HG02885 (cell line): ENCODE data around the gene CARD6.
A peak's percentile ranks its signal among the peaks of the same experiment; 100 is the strongest.
"Not testable (repeated sequence)": the region's sequence is repeated elsewhere in the genome, so short reads cannot be mapped to it uniquely, and the experiment has no call there.

Experiments
- ATAC-seq: cut with Tn5 transposase; IDR thresholded peaks from one replicate; pipeline ENCODE4 v1.9.1; 2021; ENCODE audit warnings: mild to moderate bottlenecking; ENCODE audit not compliant: unreplicated experiment, poor library complexity

The CARD6 gene

DNA sequence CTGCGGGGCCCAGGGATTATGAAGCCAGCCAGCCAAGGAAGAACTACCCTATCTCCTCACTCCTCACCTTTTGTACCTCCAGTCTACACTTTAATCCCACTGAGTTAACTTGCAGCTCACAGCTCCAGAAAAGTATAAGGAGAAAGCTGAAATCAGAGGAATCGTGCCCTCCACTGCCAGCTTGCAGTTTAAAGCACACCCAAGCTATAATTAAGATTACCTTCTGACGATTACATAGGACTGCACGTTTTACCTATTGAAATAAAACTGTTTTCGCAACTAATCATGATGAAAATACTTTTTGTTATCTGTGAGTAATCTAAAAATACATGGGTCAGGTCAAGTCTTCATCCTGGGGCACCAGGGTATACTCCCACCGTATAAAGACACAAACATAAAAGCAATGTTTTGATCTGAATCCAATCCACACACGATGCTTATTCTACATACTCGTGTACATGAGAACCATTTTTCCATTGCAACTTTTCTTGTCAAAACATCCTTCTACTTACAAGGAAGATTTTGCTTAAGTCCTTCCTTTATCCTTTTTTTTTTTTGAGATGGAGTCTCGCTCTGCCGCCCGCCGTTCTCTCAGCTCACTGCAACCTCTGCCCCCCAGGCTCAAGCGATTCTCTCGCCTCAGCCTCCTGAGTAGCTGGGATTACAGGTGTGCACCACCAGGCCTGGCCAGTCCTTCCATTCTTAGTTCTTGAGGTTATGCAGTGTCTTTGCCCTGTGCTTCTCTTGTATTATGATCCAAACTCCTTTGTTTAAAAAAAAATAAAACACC, 13.8 kb upstream of the CARD6 start:
- ATAC-seq, result no peak

DNA sequence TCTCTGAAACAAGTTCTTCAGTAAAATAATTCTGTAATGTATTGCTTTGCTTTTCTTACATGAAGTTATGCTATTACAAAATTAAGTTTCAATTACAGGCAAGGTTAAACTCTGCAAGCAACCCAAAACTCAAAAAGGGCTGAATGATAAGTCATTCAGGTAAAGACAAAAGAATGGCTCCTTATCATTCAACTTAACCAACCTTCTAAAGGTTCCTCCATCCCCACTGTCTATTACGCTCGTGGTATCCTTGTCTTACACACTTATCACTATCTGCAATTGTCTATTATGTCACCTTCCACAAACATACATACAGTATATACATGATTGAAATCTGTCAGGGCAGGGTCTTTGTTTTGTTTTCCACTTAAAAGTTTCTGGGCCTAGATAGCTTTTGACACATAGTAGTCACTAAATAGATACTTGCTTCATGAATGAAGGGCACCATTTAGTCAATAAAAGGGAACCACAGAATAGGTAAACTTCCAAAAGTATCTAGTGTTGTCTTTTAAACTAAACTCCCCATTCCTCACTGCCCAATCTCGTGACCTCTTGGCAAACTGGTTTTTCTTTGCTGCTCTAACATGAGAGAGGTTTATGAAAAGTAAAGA, 13.0 kb upstream of the CARD6 start:
- no peak for ATAC-seq

- no peak for ATAC-seq
These were observed 12.2 kb upstream of the CARD6 start for GRCh38 chr5:40828690-40829661.

DNA sequence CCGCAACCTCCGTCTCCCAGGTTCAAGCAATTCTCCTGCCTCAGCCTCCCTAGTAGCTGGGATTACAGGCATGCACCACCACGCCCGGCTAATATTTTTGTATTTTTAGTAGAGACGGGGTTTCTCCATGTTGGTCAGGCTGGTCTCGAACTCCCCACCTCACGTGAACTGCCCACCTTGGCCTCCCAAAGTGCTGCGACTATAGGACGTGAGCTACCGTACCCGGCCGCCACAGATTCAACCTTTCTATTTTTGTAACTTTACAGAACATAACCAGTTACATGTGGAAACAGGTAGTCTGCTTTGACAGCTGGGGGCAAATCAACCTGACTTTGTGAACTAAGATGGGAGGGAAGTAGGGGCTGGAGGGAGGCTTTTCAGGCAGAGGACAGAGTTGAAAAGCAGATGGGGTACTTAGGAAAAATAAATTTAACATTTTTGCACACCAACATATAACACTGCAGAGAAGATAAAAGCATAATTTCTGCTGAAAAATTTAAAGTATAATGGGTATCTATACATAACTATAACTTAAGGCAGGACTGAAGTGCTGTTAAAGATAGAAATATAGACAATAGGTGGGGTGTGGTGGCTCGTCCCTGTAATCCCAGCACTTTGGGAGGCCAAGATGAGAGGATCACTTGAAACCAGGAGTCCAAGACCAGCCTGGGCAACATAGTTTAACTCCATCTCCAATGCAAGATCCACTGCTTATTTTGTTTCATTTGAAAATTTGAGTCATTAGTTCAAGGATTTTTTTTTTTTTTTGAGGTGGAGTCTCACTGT, 11.2 kb upstream of the CARD6 start:
- no peak for ATAC-seq

DNA sequence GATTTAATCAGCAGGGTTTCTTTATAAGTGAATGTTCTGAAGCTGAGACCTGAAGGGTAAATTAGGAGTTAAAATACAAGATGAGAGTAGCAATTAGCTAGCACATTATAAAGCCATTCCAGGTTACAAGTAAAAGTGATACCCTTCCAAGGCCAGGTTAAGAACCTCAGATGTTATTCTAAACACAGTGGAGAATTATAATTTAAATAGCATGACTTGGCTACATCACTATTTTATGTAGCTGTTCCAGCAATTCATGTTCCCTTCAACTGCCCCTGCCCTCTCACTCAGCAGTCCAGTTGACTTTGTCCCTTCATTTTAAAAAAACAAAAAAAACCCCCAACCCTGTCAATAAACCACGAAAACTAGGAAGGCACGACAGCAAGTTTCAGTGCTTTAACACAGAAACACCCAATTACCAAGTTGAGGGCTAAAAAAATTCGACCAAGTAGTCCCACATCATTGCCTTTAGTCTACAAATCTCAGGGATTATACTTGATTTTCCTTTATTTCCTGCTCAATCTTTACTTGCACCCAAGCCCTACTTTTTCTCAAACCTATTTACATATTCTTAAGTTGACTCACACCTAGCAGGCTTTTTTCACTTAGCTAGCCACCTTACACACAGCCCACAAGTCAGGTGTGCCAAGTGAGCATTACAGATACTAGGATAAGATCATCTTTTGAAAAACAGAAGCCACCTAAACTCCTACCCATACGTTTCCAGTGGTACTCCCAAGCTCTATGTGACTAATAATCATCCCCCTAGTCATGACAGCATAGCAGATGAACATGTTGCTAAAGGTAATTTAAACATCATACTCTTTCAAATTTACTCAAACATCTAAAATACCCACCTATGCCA, 9.6 kb upstream of the CARD6 start:
- peak; percentile 25 for ATAC-seq

GRCh38 chr5:40832345-40832744, 8.8 kb upstream of the CARD6 start:
- no peak for ATAC-seq

GRCh38 chr5:40833712-40834229, 7.4 kb upstream of the CARD6 start:
- no peak for ATAC-seq

- no peak for ATAC-seq
These were observed 6.7 kb upstream of the CARD6 start for GRCh38 chr5:40834391-40834848.

- peak; percentile 97 for ATAC-seq
These were observed 6.0 kb upstream of the CARD6 start, which contains the start of gene RPL37 for GRCh38 chr5:40834849-40835787. RPL37 (minus strand) TSS chr5:40835222; CDS start chr5:40835185, 37 bp downstream.

- ATAC-seq, result no peak
These were observed 3.1 kb upstream of the CARD6 start for GRCh38 chr5:40838086-40838485.

- no peak for ATAC-seq
These were observed 1.2 kb downstream of the CARD6 start for GRCh38 chr5:40842351-40842750.

DNA sequence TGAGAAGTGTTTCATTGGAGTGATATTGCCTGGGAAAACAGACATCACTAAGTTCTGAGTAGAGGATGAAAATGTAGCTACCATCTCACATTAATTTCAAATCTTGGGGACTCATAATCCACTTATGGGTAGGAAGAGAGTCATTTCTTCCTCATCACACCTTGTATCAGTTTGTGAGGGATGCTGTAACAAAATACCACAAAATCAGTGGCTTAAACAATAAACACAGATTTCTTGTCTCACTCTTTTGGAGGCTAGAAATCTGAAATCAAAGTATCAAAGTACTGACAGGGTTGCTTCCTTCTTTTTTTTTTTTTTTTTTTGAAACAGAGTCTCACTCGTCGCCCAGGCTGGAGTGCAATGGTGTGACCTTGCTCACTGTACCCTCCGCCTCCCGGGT, 3.4 kb downstream of the CARD6 start:
- ATAC-seq, result no peak

- no peak for ATAC-seq
These were observed 5.2 kb downstream of the CARD6 start for GRCh38 chr5:40846371-40846770.

GRCh38 chr5:40847525-40847924, 6.4 kb downstream of the CARD6 start:
- no peak for ATAC-seq

- no peak for ATAC-seq
These were observed 12.5 kb downstream of the CARD6 start for GRCh38 chr5:40853632-40854192.

- ATAC-seq, result no peak
These were observed 19.5 kb downstream of the CARD6 start for GRCh38 chr5:40860711-40861110.

DNA sequence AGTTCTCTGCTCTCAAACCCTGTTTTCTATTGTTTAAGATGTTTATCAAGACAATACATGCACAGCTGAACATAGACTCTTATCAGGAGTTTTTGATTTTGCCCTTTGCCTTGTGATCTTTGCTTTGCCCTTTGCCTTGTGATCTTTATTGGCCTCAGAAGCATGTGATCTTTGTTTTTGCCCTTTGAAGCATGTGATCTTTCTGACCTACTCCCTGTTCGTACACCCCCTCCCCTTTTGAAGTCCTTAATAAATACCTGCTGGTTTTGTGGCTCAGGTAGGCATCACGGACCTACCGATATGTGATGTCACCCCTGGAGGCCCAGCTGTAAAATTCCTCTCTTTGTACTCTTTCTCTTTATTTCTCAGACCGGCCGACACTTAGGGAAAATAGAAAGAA, 23.8 kb downstream of the CARD6 start:
- not testable (repeated sequence) for ATAC-seq
